Small intestine (tissue), 7 donors: ENCODE results near the gene ZAP70. TPM values are rescaled to one million over a fixed set of nuclear protein-coding genes. Genes with fewer than 3 reads are reported as not detected.

Experiments
- DNase-seq, 2 donors: peaks; one replicate each; pipeline versions ENCODE4 v3.0.0 to v3.0.0-alpha.2; 2013
- FAIRE-seq: peaks from 2 replicates; lab custom pipeline; 2012; peaks lifted over from hg19 to GRCh38; lab: Jason Lieb, UNC
- H3K27ac ChIP-seq, 3 donors: one replicate each; pipeline ENCODE4 v1.5.1; 2013; ENCODE audit warnings: low read length in 2 of 3, mild to moderate bottlenecking in 2 of 3, control low read depth in 1 of 3, inconsistent platforms in 1 of 3, low read depth in 1 of 3, moderate library complexity in 1 of 3
- H3K27me3 ChIP-seq, 3 donors: one replicate each; pipeline ENCODE4 v1.6.1; 2013; ENCODE audit warnings: low read length in 3 of 3, inconsistent platforms in 1 of 3; ENCODE audit not compliant: control insufficient read depth in 3 of 3, insufficient read depth in 3 of 3
- H3K36me3 ChIP-seq, 3 donors: one replicate each; pipeline ENCODE4 v1.6.1; 2013; ENCODE audit warnings: low read length in 3 of 3, inconsistent platforms in 1 of 3, low read depth in 1 of 3, mild to moderate bottlenecking in 1 of 3, moderate library complexity in 1 of 3; ENCODE audit not compliant: control insufficient read depth in 3 of 3, insufficient read depth in 2 of 3
- H3K4me1 ChIP-seq, 3 donors: one replicate each; pipeline ENCODE4 v1.6.1; 2013; ENCODE audit warnings: low read length in 2 of 3, inconsistent platforms in 1 of 3, low read depth in 1 of 3, mild to moderate bottlenecking in 1 of 3, moderate library complexity in 1 of 3; ENCODE audit not compliant: control insufficient read depth in 3 of 3, insufficient read depth in 2 of 3
- H3K4me3 ChIP-seq, 3 donors: one replicate each; pipeline ENCODE4 v1.5.1; 2013; ENCODE audit warnings: low read length in 3 of 3, control low read depth in 1 of 3, inconsistent platforms in 1 of 3, low read depth in 1 of 3, mild to moderate bottlenecking in 1 of 3, moderate library complexity in 1 of 3
- H3K9me3 ChIP-seq, 2 donors: one replicate each; pipeline ENCODE4 v1.6.1; 2013; ENCODE audit warnings: low read depth in 1 of 2, low read length in 1 of 2; ENCODE audit not compliant: control insufficient read depth in 2 of 2, insufficient read depth in 1 of 2
- WGBS, 3 donors: extraction: QIAGEN DNeasy Blood & Tissue Kit; methylation state at CpG; one replicate each; pipeline ENCODE4 v1.1.7; 2013; 5-methylcytosine and 5-hydroxymethylcytosine counted together
- polyA plus RNA-seq, 4 donors: library from polyadenylated mRNA; stranded (reverse) in 3 of 4; unstranded in 1 of 4; fragments of 200-250 nt in 3 of 4; fragments of 120-200 nt in 1 of 4; gene quantifications; one replicate each; pipeline versions ENCODE4 v1.2.1 to v1.2.3, GENCODE V29; 2013
- donor health status: healthy with polysubstance abuse.
- donor health status: control.
- donor health status: control.
- donor health status: Bipolar disorder and iron deficiency.
- donor health status: healthy.

Gene ZAP70
- polyA plus RNA-seq, 4 donors, result 2.5 to 15.9 (median 3.9) TPM

DNA sequence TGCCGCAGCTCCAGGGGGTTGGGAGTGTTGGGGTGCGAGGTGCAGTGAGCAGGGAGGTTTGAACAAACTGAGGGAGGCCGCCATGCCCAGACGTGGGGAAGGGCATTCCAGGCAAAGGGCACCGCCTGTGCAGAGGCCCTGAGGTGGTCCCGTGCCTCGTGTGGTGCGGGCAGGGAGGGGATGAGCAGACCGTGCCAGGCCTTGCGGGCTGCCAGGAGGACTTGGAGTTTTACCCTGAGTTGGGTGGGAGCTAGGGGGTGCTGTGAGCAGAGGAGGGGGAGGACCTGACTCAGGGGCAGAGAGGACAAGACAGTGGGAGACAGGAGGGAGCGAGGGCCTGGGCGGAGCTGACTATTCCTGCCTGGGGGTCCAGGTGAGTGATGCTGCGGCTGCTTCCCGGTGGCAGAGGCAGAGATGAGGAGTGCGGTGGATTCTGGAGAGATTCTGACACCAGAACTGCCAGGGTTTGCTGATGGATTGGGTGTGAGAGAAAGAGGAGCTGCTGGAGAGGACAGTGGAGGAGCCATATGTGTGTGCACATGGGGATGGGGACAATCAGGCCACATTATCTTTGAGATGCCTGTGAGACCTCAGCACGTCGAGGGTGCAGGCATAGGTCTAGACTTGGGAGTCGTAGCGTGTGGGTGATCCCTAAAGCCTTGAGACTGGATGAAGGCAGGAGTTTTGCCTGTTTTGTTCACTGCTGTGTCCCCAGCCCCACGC lies 23.4 kb downstream of the ZAP70 start:
- DNase-seq, result no peak
- Histone ChIP-seq H3K4me3 (no peak overlapping the region), H3K4me1 (peaks cover 0 to 2% (median 0%) of the 10 kb centered on the region in 3 donors), H3K36me3 (peaks cover 0 to 2% (median 0%) of the 10 kb centered on the region in 3 donors), H3K27ac (no peak overlapping the region), H3K27me3 (no peaks in the 10 kb centered on the region), H3K9me3 (no peaks in the 10 kb centered on the region)
- 82 to 88% (median 87%) methylated on average over 20 of the region's 20 CpGs for WGBS, 3 donors
- FAIRE-seq, result no peak

DNA sequence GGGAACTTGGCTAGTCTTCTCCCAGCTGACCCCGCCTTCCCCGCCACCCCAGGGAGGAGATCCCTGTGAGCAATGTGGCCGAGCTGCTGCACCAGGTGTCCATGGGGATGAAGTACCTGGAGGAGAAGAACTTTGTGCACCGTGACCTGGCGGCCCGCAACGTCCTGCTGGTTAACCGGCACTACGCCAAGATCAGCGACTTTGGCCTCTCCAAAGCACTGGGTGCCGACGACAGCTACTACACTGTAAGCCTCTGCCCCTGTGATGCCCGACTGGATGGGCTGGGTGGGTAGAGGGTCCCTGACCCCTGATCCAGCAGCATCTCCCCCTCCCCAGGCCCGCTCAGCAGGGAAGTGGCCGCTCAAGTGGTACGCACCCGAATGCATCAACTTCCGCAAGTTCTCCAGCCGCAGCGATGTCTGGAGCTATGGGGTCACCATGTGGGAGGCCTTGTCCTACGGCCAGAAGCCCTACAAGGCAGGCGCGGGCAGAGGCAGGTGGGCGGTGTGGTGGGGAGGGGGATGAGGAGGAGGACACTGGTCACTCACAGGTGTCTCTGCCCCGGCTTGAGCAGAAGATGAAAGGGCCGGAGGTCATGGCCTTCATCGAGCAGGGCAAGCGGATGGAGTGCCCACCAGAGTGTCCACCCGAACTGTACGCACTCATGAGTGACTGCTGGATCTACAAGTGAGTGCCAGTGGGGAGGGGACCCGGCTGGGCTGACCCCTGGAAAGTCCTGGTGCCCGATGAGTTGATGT lies 24.2 kb downstream of the ZAP70 start:
- WGBS, 3 donors, result 86 to 93% (median 91%) methylated on average over 32 of the region's 32 CpGs
- H3K9me3 ChIP-seq, result no peaks in the 10 kb centered on the region

DNA sequence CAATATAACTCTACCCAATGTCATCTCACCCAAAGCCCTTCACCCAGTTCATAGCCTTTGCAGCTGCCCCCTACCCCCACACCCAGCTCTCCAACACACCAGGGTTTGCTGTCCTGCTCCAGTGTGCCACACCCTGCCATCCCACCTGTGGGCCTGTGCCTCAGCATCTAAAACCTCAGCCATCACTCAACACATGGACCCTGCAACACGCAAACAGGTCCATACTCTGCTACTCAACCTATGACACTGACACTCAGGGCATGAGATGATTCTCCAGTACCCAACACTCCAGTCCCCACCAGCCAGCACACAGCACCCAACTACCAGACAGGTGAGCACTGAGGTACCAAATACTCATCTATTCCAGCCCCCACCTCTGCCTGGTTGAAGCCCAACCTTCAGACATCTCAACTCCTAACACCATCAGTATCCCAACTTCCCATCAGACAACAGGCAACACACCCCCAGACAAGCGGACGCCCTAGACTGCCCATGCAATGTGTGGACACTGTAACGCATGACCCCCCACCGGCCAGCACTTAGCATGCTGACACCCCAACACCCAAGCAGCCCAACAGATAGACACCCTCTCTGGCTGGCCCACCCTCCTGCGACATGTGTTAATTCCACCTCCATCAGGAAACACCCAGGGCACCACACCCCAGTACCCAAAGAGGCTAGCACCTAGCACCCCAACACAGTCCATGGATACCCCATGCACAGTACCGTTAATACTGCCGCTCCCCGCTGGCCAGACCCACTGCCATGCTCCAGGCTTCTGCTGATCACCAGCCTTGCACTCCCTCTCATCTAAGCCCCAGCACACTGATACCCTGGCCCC lies 25.0 kb downstream of the ZAP70 start:
- H3K36me3 ChIP-seq, result peaks cover 0 to 4% (median 0%) of the 10 kb centered on the region in 3 donors
- FAIRE-seq (no peak), DNase-seq (no peak)
- H3K27me3 ChIP-seq, result no peaks in the 10 kb centered on the region
- no peak overlapping the region for H3K4me3 ChIP-seq
- peaks cover 0 to 2% (median 0%) of the 10 kb centered on the region in 3 donors for H3K4me1 ChIP-seq
- no peaks in the 10 kb centered on the region for H3K9me3 ChIP-seq
- WGBS, 3 donors, result 90 to 96% (median 93%) methylated on average over 9 of the region's 9 CpGs
- no peak overlapping the region for H3K27ac ChIP-seq

More for the DNA sequence above, 24.2 kb downstream of the ZAP70 start:
- H3K27me3 ChIP-seq, result no peaks in the 10 kb centered on the region
- DNase-seq, result no peak
- no peak for FAIRE-seq
- H3K27ac ChIP-seq, result no peak overlapping the region
- peaks cover 0 to 2% (median 0%) of the 10 kb centered on the region in 3 donors for H3K4me1 ChIP-seq
- H3K36me3 ChIP-seq, result peaks cover 0 to 4% (median 0%) of the 10 kb centered on the region in 3 donors
- H3K4me3 ChIP-seq, result no peak overlapping the region

DNA sequence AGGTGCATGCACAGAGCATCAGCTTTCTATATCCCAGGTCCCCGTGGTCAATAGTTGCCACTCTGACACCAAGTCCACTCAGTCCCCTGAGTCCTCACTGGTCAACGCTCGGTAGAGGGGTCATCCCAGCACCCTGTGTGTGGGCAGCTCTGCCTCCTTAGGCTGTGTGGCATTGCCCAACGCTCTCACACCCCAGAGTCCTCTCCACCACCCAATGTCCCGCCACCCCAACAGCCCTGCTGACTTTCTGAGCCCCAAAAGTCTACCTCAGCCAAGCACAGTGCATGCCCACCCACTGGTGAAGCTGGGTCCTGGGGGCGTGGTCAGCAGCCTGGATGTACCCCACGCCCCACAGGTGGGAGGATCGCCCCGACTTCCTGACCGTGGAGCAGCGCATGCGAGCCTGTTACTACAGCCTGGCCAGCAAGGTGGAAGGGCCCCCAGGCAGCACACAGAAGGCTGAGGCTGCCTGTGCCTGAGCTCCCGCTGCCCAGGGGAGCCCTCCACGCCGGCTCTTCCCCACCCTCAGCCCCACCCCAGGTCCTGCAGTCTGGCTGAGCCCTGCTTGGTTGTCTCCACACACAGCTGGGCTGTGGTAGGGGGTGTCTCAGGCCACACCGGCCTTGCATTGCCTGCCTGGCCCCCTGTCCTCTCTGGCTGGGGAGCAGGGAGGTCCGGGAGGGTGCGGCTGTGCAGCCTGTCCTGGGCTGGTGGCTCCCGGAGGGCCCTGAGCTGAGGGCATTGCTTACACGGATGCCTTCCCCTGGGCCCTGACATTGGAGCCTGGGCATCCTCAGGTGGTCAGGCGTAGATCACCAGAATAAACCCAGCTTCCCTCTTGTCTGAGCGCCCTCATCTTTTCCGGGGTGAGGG lies 25.9 kb downstream of the ZAP70 start:
- Histone ChIP-seq H3K4me1 (peaks cover 0 to 2% (median 0%) of the 10 kb centered on the region in 3 donors), H3K36me3 (peaks cover 0 to 9% (median 0%) of the 10 kb centered on the region in 3 donors), H3K4me3 (no peak overlapping the region), H3K9me3 (no peaks in the 10 kb centered on the region), H3K27me3 (no peaks in the 10 kb centered on the region), H3K27ac (no peak overlapping the region)
- WGBS, 3 donors, result 75 to 88% (median 84%) methylated on average over 23 of the region's 23 CpGs
- FAIRE-seq, result no peak
- no peak for DNase-seq

DNA sequence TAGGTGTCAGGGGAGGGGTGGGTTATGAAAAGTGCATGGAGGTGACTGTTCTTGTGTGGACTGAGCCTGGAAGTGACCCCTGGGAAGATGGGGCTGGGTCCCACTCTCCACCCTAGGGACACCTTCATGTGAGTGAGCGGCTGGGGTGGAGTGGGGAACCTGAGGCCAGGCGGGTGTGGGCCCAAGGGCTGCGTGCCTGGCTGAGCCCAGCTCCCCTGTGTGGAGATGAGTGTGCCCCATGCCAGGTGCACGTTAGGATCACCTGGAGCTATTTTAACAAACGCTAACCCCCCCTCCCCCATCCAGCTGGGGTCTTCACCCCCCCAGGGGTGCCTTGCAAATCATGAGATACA lies 26.5 kb downstream of the ZAP70 start:
- H3K36me3 ChIP-seq, result peaks cover 0 to 10% (median 0%) of the 10 kb centered on the region in 3 donors
- no peak overlapping the region for H3K27ac ChIP-seq
- no peak for DNase-seq
- H3K27me3 ChIP-seq, result no peaks in the 10 kb centered on the region
- no peak for FAIRE-seq
- no peaks in the 10 kb centered on the region for H3K9me3 ChIP-seq
- WGBS, 3 donors, result 66 to 79% (median 69%) methylated on average over 5 of the region's 5 CpGs
- peaks cover 0 to 2% (median 0%) of the 10 kb centered on the region in 3 donors for H3K4me1 ChIP-seq
- no peak overlapping the region for H3K4me3 ChIP-seq

DNA sequence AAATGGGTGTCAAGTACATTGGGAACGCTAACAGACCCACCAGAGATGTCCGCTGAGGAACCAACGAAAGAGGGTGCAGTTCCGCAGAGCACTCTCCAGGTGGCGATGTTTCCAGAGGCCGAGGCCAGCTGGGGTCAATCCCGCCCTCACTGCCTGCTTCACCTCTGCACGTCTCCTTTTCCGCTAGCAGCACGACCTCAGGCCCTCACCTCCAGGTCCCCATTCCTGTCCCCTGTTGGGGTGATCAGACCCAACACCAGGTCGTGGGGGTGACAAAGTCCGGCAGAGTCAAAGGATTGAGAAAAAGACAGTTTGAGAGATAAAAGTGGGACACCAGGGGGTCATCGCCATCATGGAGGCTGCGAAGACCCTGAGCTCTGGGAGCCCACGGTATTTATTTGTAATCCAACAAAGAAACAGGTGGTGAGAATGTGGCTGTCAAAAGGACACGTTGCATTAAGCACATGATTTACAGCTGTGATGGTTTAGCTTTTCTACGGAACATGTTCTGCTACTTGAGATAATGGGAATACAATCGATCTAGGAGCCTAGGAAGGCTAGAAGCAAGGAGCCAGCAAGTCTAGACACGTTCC lies 27.3 kb downstream of the ZAP70 start:
- no peak overlapping the region for H3K27ac ChIP-seq
- no peak overlapping the region for H3K4me3 ChIP-seq
- H3K27me3 ChIP-seq, result no peaks in the 10 kb centered on the region
- 17 to 32% (median 27%) methylated on average over 19 of the region's 19 CpGs for WGBS, 3 donors
- peaks cover 0 to 10% (median 0%) of the 10 kb centered on the region in 3 donors for H3K36me3 ChIP-seq
- FAIRE-seq, result no peak
- peak; percentile 53 to 55 for DNase-seq
- H3K4me1 ChIP-seq, result peaks cover 0 to 2% (median 0%) of the 10 kb centered on the region in 3 donors
- no peaks in the 10 kb centered on the region for H3K9me3 ChIP-seq

DNA sequence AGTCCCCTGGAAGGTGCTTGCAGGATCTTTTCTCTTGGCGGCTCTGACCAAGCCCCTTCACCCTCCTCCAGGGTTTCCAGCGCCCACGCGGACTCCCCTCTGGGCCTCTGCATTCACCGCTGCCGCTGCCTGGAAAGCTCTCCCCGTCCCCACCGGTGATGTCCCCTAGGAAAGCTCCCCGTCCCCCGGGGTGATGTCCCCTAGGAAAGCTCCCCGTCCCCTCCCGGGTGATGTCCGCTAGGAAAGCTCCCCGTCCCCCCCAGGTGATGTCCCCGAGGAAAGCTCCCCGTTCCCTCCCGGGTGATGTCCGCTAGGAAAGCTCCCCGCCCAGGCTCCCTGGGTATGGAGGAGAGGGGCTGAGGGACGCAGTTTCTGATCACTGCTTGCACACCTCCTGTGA lies 27.9 kb downstream of the ZAP70 start:
- Histone ChIP-seq H3K9me3 (no peaks in the 10 kb centered on the region), H3K4me3 (no peak overlapping the region), H3K27ac (no peak overlapping the region), H3K36me3 (peaks cover 0 to 10% (median 0%) of the 10 kb centered on the region in 3 donors), H3K4me1 (peaks cover 0 to 2% (median 0%) of the 10 kb centered on the region in 3 donors), H3K27me3 (no peaks in the 10 kb centered on the region)
- FAIRE-seq (no peak), DNase-seq (no peak)
- WGBS, 3 donors, result 85 to 90% (median 89%) methylated on average over 19 to 20 of the region's 20 CpGs
